ENCODE results near the gene CD2BP2. TPM values are rescaled to one million over a fixed set of nuclear protein-coding genes. Genes with fewer than 3 reads are reported as not detected.
A peak's percentile ranks its signal among the peaks of the same experiment; 100 is the strongest.

Gene CD2BP2
- total and polyA plus RNA-seq, 2 of the 13 experiments (the other 11 are each of a cell fraction or from before 2014, with no cell fraction given): 24.9 to 54.6 TPM

- TF ChIP-seq, protein P1, sequence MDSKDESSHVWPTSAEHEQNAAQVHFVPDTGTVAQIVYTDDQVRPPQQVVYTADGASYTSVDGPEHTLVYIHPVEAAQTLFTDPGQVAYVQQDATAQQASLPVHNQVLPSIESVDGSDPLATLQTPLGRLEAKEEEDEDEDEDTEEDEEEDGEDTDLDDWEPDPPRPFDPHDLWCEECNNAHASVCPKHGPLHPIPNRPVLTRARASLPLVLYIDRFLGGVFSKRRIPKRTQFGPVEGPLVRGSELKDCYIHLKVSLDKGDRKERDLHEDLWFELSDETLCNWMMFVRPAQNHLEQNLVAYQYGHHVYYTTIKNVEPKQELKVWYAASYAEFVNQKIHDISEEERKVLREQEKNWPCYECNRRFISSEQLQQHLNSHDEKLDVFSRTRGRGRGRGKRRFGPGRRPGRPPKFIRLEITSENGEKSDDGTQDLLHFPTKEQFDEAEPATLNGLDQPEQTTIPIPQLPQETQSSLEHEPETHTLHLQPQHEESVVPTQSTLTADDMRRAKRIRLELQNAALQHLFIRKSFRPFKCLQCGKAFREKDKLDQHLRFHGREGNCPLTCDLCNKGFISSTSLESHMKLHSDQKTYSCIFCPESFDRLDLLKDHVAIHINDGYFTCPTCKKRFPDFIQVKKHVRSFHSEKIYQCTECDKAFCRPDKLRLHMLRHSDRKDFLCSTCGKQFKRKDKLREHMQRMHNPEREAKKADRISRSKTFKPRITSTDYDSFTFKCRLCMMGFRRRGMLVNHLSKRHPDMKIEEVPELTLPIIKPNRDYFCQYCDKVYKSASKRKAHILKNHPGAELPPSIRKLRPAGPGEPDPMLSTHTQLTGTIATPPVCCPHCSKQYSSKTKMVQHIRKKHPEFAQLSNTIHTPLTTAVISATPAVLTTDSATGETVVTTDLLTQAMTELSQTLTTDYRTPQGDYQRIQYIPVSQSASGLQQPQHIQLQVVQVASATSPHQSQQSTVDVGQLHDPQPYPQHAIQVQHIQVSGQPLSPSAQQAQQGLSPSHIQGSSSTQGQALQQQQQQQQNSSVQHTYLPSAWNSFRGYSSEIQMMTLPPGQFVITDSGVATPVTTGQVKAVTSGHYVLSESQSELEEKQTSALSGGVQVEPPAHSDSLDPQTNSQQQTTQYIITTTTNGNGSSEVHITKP (CRISPR knock-in tag; IDR thresholded peaks at IDR 0.05; ENCODE audit: low read depth): 0 out of 2 replicates have a peak, but pooled peaks have one; percentile 45
- TF ChIP-seq PHF20 (CRISPR knock-in tag; IDR thresholded peaks at IDR 0.05) (peak; percentile 64; the same call in 1 of the 2 replicates), BRD4 (CRISPR knock-in tag; IDR thresholded peaks at IDR 0.05) (no peak; the same call in 1 of the 2 replicates), ZFP36L2 (CRISPR knock-in tag; IDR thresholded peaks at IDR 0.05) (peak; percentile 70; the same call in 1 of the 2 replicates), ARID2 (CRISPR knock-in tag; IDR thresholded peaks at IDR 0.05; ENCODE audit: borderline replicate concordance) (peak; percentile 75; the same call in 1 of the 2 replicates), MXD4 (CRISPR knock-in tag; IDR thresholded peaks at IDR 0.05) (peak; percentile 66; the same call in 1 of the 2 replicates), MNT (IDR thresholded peaks at IDR 0.05) (peak; percentile 12; the same call in 1 of the 2 replicates), EP300 (IDR thresholded peaks at IDR 0.05; ENCODE audit: low read depth in 2 of 2, low read length in 2 of 2) (peak in 1 of 2 experiments; percentile 64; a peak in 2 of 4 replicates), EP300 (CRISPR knock-in tag; IDR thresholded peaks at IDR 0.05; ENCODE audit: borderline replicate concordance) (0 out of 2 replicates have a peak, but pooled peaks have one; percentile 15), ZZZ3 (CRISPR knock-in tag; IDR thresholded peaks at IDR 0.05; ENCODE audit: borderline replicate concordance) (peak; percentile 98), PAX8 (CRISPR knock-in tag; IDR thresholded peaks at IDR 0.05; ENCODE audit: borderline replicate concordance) (peak; percentile 94; the same call in 1 of the 2 replicates), HOXD1 (CRISPR knock-in tag; IDR thresholded peaks at IDR 0.05) (no peak), ZNF790 (CRISPR knock-in tag; IDR thresholded peaks at IDR 0.05; ENCODE audit: borderline replicate concordance) (0 out of 2 replicates have a peak, but pooled peaks have one; percentile 86), RBAK (CRISPR knock-in tag; IDR thresholded peaks at IDR 0.05) (peak; percentile 65; the same call in 1 of the 2 replicates), ZNF543 (CRISPR knock-in tag; IDR thresholded peaks at IDR 0.05) (peak; percentile 69; the same call in 1 of the 2 replicates), ZNF30 (CRISPR knock-in tag; IDR thresholded peaks at IDR 0.05) (peak; percentile 45)
- TF ChIP-seq, protein P2, sequence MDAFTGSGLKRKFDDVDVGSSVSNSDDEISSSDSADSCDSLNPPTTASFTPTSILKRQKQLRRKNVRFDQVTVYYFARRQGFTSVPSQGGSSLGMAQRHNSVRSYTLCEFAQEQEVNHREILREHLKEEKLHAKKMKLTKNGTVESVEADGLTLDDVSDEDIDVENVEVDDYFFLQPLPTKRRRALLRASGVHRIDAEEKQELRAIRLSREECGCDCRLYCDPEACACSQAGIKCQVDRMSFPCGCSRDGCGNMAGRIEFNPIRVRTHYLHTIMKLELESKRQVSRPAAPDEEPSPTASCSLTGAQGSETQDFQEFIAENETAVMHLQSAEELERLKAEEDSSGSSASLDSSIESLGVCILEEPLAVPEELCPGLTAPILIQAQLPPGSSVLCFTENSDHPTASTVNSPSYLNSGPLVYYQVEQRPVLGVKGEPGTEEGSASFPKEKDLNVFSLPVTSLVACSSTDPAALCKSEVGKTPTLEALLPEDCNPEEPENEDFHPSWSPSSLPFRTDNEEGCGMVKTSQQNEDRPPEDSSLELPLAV (CRISPR knock-in tag; conservative IDR thresholded peaks at IDR 0.05; ENCODE audit: low read depth): no peak
- TF ChIP-seq, protein P3, sequence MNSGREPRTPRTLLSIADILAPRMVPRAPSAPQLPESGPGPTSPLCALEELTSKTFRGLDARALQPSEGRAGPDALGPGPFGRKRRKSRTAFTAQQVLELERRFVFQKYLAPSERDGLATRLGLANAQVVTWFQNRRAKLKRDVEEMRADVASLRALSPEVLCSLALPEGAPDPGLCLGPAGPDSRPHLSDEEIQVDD (CRISPR knock-in tag; IDR thresholded peaks at IDR 0.05; ENCODE audit: borderline replicate concordance): 0 out of 2 replicates have a peak, but pooled peaks have one; percentile 26
- TF ChIP-seq, protein P4, sequence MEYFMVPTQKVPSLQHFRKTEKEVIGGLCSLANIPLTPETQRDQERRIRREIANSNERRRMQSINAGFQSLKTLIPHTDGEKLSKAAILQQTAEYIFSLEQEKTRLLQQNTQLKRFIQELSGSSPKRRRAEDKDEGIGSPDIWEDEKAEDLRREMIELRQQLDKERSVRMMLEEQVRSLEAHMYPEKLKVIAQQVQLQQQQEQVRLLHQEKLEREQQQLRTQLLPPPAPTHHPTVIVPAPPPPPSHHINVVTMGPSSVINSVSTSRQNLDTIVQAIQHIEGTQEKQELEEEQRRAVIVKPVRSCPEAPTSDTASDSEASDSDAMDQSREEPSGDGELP (IDR thresholded peaks at IDR 0.05; ENCODE audit: borderline replicate concordance, low read depth): peak; percentile 64; the same call in 1 of the 2 replicates
These were observed 23.4 kb upstream of the CD2BP2 start (continued) for GRCh38 chr16:30378236-30379157.
